GM19328 (cell line): ENCODE data around the gene NCAN.
"Not testable (repeated sequence)": the region's sequence is repeated elsewhere in the genome, so short reads cannot be mapped to it uniquely, and the experiment has no call there.

Source experiments
- ATAC-seq: cut with Tn5 transposase; IDR thresholded peaks from one replicate; pipeline ENCODE4 v1.9.1; 2021; ENCODE audit warnings: mild to moderate bottlenecking, moderate library complexity; ENCODE audit not compliant: unreplicated experiment

The NCAN gene

GRCh38 chr19:19211499-19212420, at the start of gene NCAN:
Gene NCAN (plus strand): TSS chr19:19211958. CDS start chr19:19216954, 4,996 bp downstream.
- ATAC-seq = no peak

DNA sequence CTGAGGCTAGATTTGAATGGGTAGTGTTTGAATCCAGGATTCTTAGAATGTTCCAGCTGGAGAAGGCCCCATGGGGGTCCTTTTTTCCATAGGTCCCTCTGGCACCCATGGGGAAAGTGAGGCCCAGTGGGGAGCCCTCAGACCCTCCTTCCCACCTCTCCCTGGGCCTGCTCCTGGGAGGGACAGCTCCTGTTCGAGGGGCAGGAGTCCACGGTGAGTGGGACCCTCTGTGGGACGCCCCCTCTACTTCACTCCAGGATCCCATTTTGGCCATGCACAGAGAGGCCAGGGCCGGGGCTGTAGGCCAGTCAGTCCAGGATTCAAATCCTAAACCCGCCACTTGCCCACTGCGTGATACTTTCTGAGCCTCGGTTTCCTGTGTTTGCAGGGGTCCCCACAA, 49.3 kb upstream of the NCAN start:
- ATAC-seq = no peak

DNA sequence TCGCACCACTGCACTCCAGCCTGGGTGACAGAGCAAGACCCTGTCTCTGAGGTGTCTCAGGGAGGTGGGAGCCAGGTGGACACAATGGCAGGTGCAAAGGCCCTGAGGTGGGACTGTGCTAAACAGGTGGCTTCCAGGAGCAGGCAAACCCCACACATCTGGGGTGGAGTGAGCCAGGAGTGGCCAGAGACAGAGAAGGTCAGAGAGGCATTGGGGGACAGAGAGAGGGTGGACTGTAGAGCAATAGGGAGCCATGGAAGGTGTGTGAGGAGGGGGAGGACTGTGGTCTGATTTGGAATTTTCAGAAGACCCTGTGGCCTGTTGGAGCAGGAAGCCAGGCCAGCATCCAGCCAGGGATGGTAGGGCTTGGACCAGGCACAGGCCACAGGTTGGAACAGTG, 46.4 kb upstream of the NCAN start:
- ATAC-seq = no peak

DNA sequence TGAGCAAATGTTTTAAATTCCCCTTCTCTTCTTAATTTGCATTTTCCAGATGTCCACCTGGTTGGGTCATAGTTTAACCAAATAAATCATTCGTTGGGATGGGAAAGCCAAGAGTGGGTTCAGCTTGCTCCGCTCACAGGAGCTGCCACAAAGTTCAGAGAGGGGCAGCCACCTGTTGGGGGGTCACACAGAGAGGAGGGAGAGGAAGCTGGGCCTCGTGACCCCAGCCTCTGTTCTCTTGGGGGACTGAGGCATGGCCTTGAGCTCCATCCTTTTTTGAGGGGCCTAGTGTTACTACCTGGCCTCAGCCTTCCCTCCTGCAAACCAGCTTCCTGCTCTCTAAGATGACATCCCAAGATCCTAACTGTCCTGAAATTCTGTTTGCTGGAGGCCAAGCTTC, 44.1 kb upstream of the NCAN start:
- ATAC-seq = no peak

DNA sequence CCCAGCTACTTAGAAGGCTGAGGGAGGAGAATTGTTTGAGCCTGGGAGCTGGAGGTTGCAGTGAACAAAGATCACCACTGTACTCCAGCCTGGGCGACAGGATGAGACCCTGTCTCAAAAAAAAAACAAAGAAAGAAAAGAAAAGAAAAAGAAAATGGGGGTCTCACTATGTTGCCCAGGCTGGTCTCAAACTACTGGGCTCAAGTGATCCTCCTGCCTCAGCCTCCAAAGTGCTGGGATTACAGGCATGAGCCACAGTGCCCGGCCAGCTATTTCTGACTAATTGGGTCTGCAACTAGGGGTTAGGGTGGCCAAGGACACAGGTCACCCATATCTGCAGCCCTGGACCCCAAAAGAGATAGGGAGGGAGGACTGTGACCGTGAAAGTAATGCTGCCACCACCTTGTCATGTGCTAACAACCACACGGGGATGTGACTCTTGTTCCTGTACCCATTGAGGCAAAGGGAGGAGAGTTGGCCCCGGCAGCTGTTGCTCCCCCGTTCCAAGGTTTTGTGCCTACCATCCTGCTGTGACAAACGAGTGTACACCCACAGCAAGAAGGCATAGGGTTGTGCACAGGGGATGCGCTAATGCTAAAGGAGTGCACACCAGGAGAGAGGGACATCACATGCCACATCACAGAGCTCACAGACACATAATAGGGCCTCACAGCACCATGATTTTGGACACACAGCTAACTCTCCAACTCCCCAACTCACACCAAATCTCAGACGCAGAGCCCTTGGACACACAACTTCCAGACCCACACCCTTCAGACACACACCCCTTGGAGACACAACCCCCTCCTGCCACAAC, 42.3 kb upstream of the NCAN start:
- ATAC-seq = no peak

DNA sequence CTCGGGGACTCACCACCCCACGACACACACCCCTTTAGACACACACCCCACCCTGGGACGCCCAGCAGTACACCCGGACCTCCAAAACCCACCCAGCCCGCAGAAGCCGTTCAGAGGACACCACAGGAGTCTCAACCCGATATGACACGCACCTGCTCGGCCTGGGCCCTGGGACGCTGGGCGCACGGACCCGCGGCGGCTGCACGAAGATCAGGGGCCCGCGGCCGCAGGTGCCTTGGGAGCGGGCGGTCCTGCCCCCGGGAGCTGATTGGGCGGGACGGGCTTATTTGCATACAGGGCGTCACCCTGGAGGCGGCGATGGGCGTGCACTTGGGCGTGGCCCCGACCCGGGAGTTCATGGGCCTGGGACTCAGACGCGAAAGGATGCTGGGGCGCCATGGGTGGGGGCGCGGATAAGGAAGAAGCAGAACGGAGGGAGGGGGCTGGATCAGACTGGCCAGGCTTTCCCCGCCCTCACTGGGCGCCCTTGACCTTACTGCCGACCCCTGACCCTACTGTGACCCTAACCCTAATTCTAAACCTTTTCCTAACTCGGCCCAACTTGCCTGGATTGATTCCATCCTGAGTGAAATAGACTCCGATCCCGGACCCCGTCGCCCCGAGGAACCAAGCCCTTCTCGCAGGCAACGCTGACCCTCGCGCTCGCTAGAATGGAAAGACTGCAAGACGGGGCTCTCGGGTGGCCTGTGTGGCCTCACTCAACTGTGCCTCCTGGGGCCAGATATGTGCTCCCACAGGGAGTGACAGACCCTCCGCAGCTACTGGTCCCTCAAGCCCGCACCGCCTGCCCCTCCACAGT, 41.5 kb upstream of the NCAN start, which contains the start of gene MEF2B:
Gene MEF2B (minus strand): TSS at position 211 of the 820 bp plus-strand sequence. CDS start 19,528 bp downstream, outside the sequence.
- no peak for ATAC-seq

DNA sequence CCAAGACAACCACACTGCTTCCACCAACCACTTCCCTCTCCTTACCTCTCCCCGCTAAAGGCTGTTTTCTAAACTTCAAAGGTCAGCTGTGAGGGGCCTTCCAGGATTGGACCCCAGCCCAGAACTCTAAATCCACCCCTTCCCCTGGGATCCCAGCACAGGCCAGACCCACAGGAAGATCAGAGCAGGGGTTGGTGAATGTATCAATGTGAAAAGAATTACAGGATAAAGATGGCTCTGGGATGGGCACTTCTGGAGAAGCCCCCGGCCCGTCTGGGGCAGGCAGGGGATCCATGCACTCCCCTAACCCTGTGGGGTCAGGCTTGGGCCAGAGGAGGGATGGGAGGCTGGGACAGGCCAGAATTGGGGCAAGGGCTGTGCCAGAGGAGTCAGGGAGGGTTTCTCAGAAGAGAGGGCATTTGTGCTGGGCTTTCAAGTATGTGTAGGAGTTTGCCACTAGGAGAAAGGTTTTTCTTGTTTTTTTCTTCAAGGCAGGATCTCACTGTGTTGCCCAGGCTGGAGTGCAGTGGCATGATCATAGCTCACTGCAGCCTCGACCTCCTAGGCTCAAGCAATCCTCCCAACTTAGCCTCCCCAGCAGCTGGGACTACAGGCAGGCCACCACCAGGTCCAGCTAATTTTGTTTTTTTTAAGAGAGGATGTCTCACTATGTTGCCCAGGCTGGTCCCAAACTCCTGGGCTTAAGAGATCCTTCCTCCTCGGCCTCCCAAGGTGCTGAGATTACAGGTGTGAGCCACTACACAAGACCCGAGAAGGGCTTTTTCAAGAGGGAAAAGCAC, 40.7 kb upstream of the NCAN start:
- ATAC-seq = no peak

DNA sequence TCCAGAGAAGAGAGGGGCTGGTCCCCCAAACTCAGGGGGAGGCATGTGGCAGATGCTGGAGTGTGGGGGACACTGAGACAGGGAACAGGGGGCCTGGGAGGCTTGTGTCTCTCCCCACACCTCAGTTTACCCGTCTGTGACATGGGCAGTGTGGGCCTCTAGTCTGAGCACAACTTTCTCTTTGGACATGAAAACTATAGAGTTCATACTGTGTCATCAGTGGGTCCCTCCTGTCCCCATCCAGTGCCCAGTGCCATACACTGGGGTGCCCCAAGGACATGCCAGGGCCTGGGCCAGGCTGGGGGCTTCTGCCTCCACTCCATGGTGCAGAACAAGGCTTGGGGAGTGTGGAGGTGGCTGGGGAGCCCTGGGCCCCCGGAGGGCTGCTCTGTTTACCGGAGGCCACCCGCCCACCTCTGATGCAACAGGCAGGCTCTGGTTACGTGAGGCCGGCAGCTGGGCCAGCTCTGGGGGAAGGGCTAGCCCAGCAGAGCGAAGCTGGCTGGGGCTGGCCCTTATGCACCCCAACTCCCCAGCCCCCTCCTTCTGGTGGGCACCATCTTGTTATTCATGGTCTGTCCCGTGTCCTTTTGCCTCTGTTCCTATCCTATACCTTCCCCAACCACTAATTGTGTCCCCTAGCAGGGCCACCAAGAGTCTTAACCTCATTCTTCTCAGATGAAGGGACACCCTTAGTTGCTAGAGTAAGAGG, 39.8 kb upstream of the NCAN start:
- no peak for ATAC-seq

DNA sequence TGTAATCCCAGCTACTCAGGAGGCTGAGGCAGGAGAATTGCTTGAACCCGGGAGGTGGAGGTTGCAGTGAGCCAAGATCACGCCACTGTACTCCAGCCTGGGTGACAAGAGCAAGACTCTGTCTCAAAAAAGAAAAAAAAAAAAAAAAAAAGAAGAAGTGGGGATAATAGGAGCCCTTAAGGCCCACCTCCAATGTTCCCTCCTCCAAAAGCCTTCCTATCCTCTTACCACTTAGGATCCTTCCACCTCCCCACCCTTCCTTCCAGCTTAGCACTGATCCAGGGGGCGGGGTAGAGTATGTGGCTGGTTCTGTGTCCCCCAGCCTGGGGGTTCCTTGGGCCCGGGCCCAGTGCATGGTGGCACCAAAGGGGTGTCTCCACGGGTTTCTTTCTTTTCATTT, 38.5 kb upstream of the NCAN start:
- not testable (repeated sequence) for ATAC-seq

DNA sequence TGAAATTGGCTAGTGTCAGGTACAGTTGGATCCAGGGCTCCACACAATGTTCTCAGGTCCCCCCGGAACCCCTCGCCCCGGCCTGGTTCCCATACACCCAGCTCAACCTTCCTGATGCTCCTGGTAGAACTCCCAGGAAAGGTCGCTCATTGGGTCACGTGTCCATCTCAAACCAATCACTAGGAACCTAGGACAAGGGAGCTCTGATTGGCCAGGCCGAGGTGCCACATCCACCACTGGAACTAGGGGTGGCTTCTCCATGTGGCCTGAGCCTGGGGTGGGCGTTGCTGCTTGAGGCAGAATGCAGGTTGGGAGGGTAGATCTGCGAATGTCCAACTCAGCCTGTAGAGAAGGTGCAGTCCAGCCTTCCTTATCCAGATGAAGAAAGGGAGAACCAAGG, 34.8 kb upstream of the NCAN start:
- ATAC-seq = no peak

GRCh38 chr19:19179548-19180441, 32.0 kb upstream of the NCAN start:
- ATAC-seq = no peak

DNA sequence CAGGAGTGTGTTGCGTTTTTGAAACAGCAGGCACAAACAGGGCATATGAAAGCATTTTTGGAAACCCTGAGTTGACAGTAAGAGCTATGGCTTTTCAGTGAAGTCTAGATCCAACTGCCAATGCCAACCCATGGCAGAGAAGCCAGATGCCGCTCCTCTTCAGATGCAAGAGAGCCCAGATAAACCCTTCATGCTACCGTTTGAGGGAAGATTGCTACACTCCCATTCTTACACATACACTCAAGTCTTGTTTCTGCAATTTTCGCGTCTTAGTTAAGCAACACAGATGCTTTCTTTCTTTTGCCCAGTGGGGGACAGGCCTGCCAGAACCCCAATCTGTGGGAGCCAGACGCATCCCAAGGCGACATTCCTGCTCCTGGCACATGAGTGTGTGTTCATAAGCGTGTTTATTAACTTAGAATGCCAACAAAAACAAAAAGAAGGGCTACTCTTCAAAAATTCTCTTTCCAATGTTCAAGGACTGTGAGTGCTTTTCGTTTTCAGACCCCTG, 30.2 kb upstream of the NCAN start:
- no peak for ATAC-seq

DNA sequence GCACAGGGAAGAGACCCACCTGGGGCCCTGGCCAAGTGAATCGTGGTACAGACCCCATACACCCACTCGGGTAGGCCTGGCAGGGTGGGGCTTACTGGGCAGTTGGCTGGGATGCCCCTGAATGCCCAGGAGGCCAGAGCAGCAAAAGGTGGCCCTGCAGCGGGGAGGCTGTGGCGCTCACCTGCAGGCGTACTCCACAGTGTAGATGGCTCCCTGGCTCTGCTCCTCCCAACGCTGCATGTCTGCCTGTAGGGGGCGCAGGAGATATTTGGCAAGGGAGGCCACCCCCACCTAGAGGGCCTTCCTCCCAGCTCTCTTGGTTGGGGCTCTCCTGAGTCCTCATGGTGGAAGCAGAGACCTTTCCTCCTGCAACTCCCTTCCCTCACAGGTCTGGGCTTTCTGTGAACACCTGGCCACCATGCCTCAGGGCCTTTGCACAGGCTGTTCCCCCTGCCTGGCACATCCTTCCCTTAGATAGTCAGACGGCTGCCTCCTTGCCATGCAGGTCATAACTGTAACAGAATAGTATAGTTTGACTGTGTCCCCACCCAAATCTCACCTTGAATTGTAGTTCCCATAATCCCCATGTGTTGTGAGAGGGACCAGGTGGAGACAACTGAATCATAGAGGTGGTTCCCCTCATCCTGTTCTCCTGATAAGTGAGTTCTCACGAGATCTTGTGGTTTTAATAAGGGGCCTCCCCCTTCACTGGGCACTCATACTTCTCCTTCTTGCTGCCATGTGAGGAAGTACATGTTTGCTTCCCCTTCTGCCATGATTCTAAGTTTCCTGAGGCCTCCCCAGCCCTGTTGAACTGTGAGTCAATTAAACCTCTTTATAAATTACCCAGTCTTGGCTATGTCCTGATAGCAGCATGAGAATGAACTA, 25.7 kb upstream of the NCAN start:
- no peak for ATAC-seq

DNA sequence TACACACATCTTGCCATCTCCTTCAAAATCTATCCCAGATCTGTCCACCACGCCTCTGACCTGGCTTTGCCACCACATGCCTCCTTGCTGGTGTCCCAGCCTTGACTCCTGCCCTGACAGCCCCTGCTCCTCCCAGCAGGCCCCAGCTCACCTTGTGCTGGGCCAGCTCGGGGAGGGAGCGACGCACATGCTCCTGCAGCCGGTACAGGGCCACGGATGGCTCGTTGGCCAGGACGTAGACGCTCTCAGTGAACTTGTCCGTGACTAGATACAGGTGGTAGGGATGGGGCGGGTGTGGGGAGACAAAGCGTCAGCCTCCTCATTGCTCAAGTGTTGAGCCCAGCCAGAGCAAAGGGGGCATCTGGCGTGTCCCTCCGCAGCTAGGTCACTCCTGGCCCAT, 25.0 kb upstream of the NCAN start:
- ATAC-seq = no peak

DNA sequence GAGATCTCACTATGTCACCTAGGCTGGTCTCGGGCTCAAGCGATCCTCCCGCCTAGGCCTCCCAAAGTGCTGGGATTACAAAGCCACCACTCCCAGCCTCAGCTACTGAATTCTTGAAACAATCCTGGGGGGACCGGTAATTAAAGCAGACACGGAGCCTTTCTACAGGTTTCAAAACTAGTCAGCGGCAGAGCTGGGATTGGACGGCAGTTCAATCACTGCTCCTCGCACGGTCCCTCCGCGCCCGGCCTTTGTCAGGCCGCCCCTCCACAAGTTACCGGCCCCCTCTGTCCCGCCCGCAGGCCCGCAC, 20.0 kb upstream of the NCAN start:
- no peak for ATAC-seq

- ATAC-seq = peak; percentile 82
Observed at GRCh38 chr19:19192078-19192882, 19.5 kb upstream of the NCAN start, which contains the start of the genes BORCS8 and RFXANK. Gene BORCS8 (minus strand): TSS chr19:19192152. CDS start chr19:19192117, 35 bp downstream. Gene RFXANK (plus strand): TSS chr19:19192258. CDS start chr19:19193947, 1,689 bp downstream.
